Effector memory CD8-positive, alpha-beta T cell (primary cell): ENCODE results near the gene BCAM.
A peak's percentile ranks its signal among the peaks of the same experiment; 100 is the strongest.
"Not testable (repeated sequence)": the region's sequence is repeated elsewhere in the genome, so short reads cannot be mapped to it uniquely, and the experiment has no call there.

ENCODE experiments used
- ATAC-seq: fragments of 150-1000 bp; cut with Tn5 transposase; replicated peaks from 2 replicates; pipeline ENCODE4 v1.10.0; 2021; ENCODE audit warnings: mild to moderate bottlenecking, moderate library complexity
- DNase-seq, 3 experiments: peaks; one replicate each; pipeline ENCODE4 v3.0.0; 2021
- H3K27ac Mint-ChIP-seq, 2 donors: one replicate each; pipeline ENCODE4 v1.8.0; 2022; ENCODE audit warnings: mild to moderate bottlenecking in 2 of 2, mixed read lengths in 2 of 2, moderate library complexity in 2 of 2
- H3K27me3 Mint-ChIP-seq, 2 donors: one replicate each; pipeline ENCODE4 v1.8.0; 2022; ENCODE audit warnings: mixed read lengths in 2 of 2
- H3K36me3 Mint-ChIP-seq: one replicate; pipeline ENCODE4 v1.8.0; 2022; ENCODE audit warnings: mild to moderate bottlenecking, moderate library complexity, mixed read lengths; ENCODE audit not compliant: insufficient read depth
- H3K4me1 Mint-ChIP-seq, 2 donors: one replicate each; pipeline ENCODE4 v1.8.0; 2022; ENCODE audit warnings: low read depth in 2 of 2, mixed read lengths in 2 of 2
- H3K4me3 Mint-ChIP-seq, 2 donors: one replicate each; pipeline ENCODE4 v1.8.0; 2022; ENCODE audit warnings: mild to moderate bottlenecking in 2 of 2, mixed read lengths in 2 of 2, moderate library complexity in 2 of 2
- H3K9me3 Mint-ChIP-seq, 2 donors: one replicate each; pipeline ENCODE4 v1.8.0; 2022; ENCODE audit warnings: mixed read lengths in 2 of 2

Gene BCAM

GRCh38 chr19:44777715-44778347 lies 31.1 kb upstream of the BCAM start, which contains the start of gene CBLC:
Gene CBLC (plus strand): TSS chr19:44777890. CDS start chr19:44777932, 42 bp downstream.
- peaks cover 0 to 6% of the 10 kb centered on the region in 2 donors for H3K27me3 Mint-ChIP-seq
- H3K36me3 Mint-ChIP-seq = no peaks in the 10 kb centered on the region
- H3K4me3 Mint-ChIP-seq = no peak within 1 kb of the TSS
- no peaks in the 10 kb centered on the region for H3K4me1 Mint-ChIP-seq
- H3K27ac Mint-ChIP-seq = no peak within 1 kb of the TSS
- ATAC-seq = no peak
- H3K9me3 Mint-ChIP-seq = no peaks in the 10 kb centered on the region
- DNase-seq = no peak

- H3K27ac Mint-ChIP-seq = no peak overlapping the region
- H3K4me3 Mint-ChIP-seq = no peak overlapping the region
- H3K9me3 Mint-ChIP-seq = no peaks in the 10 kb centered on the region
- peaks cover under 1% of the 10 kb centered on the region in 2 donors for H3K4me1 Mint-ChIP-seq
- H3K36me3 Mint-ChIP-seq = no peaks in the 10 kb centered on the region
- ATAC-seq = no peak
- H3K27me3 Mint-ChIP-seq = peaks cover 2 to 11% of the 10 kb centered on the region in 2 donors
- DNase-seq = no peak
These were observed 29.8 kb upstream of the BCAM start for GRCh38 chr19:44779150-44779549.

- not testable (repeated sequence) for H3K4me1 Mint-ChIP-seq, H3K9me3 Mint-ChIP-seq, ATAC-seq, H3K27ac Mint-ChIP-seq, H3K36me3 Mint-ChIP-seq, DNase-seq, H3K4me3 Mint-ChIP-seq
- peaks cover 6 to 15% of the 10 kb centered on the region in 2 donors for H3K27me3 Mint-ChIP-seq
These were observed 27.2 kb upstream of the BCAM start for GRCh38 chr19:44781694-44782093.

- no peak overlapping the region for H3K27ac Mint-ChIP-seq
- no peak overlapping the region for H3K4me3 Mint-ChIP-seq
- no peaks in the 10 kb centered on the region for H3K9me3 Mint-ChIP-seq
- peaks cover 6 to 15% of the 10 kb centered on the region in 2 donors for H3K27me3 Mint-ChIP-seq
- no peak for ATAC-seq
- H3K4me1 Mint-ChIP-seq = peaks cover 6 to 7% of the 10 kb centered on the region in 2 donors
- no peak for DNase-seq
- H3K36me3 Mint-ChIP-seq = no peaks in the 10 kb centered on the region
These were observed 26.2 kb upstream of the BCAM start for GRCh38 chr19:44782729-44783128.

GRCh38 chr19:44783545-44783944 lies 25.4 kb upstream of the BCAM start:
- Mint-ChIP-seq H3K36me3 (no peaks in the 10 kb centered on the region), H3K9me3 (no peaks in the 10 kb centered on the region), H3K27ac (no peak overlapping the region), H3K27me3 (peaks cover 6 to 15% of the 10 kb centered on the region in 2 donors), H3K4me1 (peaks cover 6 to 7% of the 10 kb centered on the region in 2 donors), H3K4me3 (no peak overlapping the region)
- ATAC-seq (no peak), DNase-seq (no peak)

GRCh38 chr19:44785271-44785670 lies 23.6 kb upstream of the BCAM start:
- Mint-ChIP-seq H3K27ac (no peak overlapping the region), H3K4me1 (peaks cover 6 to 7% of the 10 kb centered on the region in 2 donors), H3K4me3 (no peak overlapping the region), H3K36me3 (no peaks in the 10 kb centered on the region), H3K27me3 (peaks cover 6 to 9% of the 10 kb centered on the region in 2 donors), H3K9me3 (no peaks in the 10 kb centered on the region)
- ATAC-seq = no peak
- DNase-seq = no peak

GRCh38 chr19:44785993-44786392 lies 22.9 kb upstream of the BCAM start:
- no peak for DNase-seq
- H3K36me3 Mint-ChIP-seq = no peaks in the 10 kb centered on the region
- H3K27ac Mint-ChIP-seq = no peak overlapping the region
- peaks cover 6 to 7% of the 10 kb centered on the region in 2 donors for H3K4me1 Mint-ChIP-seq
- H3K4me3 Mint-ChIP-seq = no peak overlapping the region
- H3K27me3 Mint-ChIP-seq = peaks cover 6 to 9% of the 10 kb centered on the region in 2 donors
- ATAC-seq = no peak
- H3K9me3 Mint-ChIP-seq = no peaks in the 10 kb centered on the region

- DNase-seq (no peak), ATAC-seq (no peak)
- Mint-ChIP-seq H3K27me3 (peaks cover 10 to 22% of the 10 kb centered on the region in 2 donors), H3K9me3 (no peaks in the 10 kb centered on the region), H3K4me3 (no peak overlapping the region), H3K36me3 (no peaks in the 10 kb centered on the region), H3K27ac (no peak overlapping the region), H3K4me1 (peaks cover 6 to 7% of the 10 kb centered on the region in 2 donors)
These were observed 19.9 kb upstream of the BCAM start for GRCh38 chr19:44788971-44789370.

GRCh38 chr19:44789943-44790483 lies 18.9 kb upstream of the BCAM start:
- no peak for DNase-seq
- Mint-ChIP-seq H3K9me3 (no peaks in the 10 kb centered on the region), H3K27ac (no peak overlapping the region), H3K27me3 (peaks cover 5 to 16% of the 10 kb centered on the region in 2 donors), H3K4me1 (no peaks in the 10 kb centered on the region), H3K4me3 (no peak overlapping the region), H3K36me3 (no peaks in the 10 kb centered on the region)
- no peak for ATAC-seq

- Mint-ChIP-seq H3K4me3 (no peak overlapping the region), H3K9me3 (no peaks in the 10 kb centered on the region), H3K27me3 (peaks cover 5 to 16% of the 10 kb centered on the region in 2 donors), H3K36me3 (no peaks in the 10 kb centered on the region), H3K4me1 (no peaks in the 10 kb centered on the region), H3K27ac (no peak overlapping the region)
- DNase-seq (no peak), ATAC-seq (no peak)
These were observed 16.6 kb upstream of the BCAM start for GRCh38 chr19:44792281-44792680.

- no peak for ATAC-seq
- no peaks in the 10 kb centered on the region for H3K4me1 Mint-ChIP-seq
- no peak for DNase-seq
- H3K27ac Mint-ChIP-seq = peak overlapping the region in 1 of 2 donors; percentile 75
- H3K9me3 Mint-ChIP-seq = no peaks in the 10 kb centered on the region
- peaks cover 8 to 16% of the 10 kb centered on the region in 2 donors for H3K27me3 Mint-ChIP-seq
- H3K4me3 Mint-ChIP-seq = no peak overlapping the region
- no peaks in the 10 kb centered on the region for H3K36me3 Mint-ChIP-seq
These were observed 14.3 kb upstream of the BCAM start for GRCh38 chr19:44794610-44795009.

GRCh38 chr19:44795398-44795987 lies 13.4 kb upstream of the BCAM start:
- H3K4me1 Mint-ChIP-seq = no peaks in the 10 kb centered on the region
- H3K4me3 Mint-ChIP-seq = no peak overlapping the region
- DNase-seq (no peak), ATAC-seq (no peak)
- H3K9me3 Mint-ChIP-seq = no peaks in the 10 kb centered on the region
- H3K27ac Mint-ChIP-seq = no peak overlapping the region
- peaks cover 10 to 16% of the 10 kb centered on the region in 2 donors for H3K27me3 Mint-ChIP-seq
- H3K36me3 Mint-ChIP-seq = peaks cover 3% of the 10 kb centered on the region

GRCh38 chr19:44796701-44797115 lies 12.2 kb upstream of the BCAM start:
- ATAC-seq (no peak), DNase-seq (no peak)
- Mint-ChIP-seq H3K9me3 (no peaks in the 10 kb centered on the region), H3K36me3 (peaks cover 3% of the 10 kb centered on the region), H3K27ac (no peak overlapping the region), H3K4me1 (no peaks in the 10 kb centered on the region), H3K4me3 (no peak overlapping the region), H3K27me3 (peaks cover 10 to 16% of the 10 kb centered on the region in 2 donors)
